SKM-1 treated with dmso at 0.1 percent for 144 hours (cell line): ENCODE measurements around the gene LRRC4.

ENCODE experiments used
- DNase-seq: peaks from one replicate; lab custom pipeline; 2025; ENCODE audit not compliant: unreplicated experiment; lab: John Stamatoyannopoulos, UW

The LRRC4 gene

DNA sequence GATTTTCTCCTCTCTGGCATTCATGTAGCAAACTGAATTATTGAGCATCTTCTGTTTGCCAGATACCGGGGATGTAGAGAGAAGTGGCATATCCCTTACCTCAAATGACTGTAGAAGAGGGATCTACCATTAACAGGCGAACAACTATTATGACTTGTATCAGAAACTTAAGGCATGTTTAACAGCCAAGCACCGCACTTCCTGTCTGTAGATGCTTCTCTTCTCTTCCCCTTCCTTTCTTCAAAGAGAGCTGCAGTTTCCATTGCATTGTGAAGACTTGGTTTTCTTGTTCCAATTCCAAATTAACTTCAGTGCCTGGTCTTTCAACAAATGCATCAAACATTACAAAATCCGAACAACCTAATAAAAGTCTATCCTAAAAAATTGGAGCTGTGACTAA, 49.3 kb downstream of the LRRC4 start:
- no peak for DNase-seq

DNA sequence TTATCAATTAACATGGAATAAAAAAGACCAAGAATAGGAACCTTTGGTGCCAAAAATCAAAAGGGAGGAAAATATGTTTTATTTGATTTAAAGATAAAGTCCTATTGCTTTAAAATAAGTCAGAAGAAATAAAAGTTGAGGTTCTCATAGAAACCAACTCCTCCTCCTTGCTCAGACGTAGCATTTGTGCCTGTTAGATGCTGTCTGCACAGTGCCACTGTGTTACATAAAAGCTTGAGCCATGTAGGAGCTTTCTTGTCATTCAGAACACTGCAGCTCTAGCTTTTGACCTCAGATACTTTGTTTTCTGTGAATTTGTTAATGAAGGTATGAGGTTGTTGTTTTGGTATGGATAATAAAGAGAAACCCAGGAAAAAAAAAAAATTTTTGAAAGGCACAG, 50.3 kb downstream of the LRRC4 start:
- DNase-seq: no peak

DNA sequence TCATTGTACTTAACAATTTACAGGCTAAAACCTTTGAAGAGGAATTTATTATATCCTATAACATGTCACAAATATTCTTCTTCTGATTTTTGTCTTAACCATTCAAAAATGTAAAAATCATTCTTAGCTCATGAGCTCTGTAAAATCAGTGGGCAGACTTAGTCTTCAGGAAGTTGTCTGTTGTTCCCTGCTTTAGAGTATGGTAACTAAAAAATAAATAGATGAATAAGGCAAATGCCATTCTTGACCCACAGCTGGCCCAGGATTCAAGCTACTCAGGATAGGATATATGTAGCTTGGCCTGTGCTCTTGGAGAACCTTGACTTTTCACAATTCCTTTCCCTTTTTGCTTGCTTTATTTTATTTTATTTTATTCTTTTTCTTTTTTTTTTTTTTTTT, 51.5 kb downstream of the LRRC4 start:
- no peak for DNase-seq

DNA sequence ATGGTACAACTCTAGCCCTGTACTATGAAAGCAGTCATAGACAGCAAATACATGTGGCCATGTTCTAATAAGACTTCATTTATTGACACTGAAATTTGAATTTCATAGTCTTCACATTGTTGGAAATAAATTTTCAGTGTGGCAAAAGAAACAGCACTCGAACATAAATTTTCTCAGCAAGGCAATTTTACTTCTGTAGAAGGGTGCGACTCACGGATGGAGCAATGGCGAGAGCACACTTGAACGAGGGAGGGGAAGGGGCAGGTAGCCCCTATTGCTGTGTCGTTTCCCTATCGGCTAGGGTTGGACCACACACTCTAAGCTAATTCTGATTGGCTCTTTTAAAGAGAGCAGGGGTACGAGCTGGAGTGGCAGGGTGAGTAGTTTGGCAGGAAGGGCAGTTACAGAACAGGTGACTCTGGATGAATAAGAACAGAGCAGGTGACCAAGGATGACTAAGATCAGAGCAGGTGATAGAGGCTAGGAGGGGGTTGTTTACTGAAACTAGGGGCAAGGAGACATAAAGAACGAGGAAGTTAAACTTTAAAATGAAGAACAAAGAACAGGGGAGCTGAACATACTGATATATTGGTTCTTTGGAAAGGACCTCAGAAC, 52.0 kb downstream of the LRRC4 start:
- DNase-seq: no peak

DNA sequence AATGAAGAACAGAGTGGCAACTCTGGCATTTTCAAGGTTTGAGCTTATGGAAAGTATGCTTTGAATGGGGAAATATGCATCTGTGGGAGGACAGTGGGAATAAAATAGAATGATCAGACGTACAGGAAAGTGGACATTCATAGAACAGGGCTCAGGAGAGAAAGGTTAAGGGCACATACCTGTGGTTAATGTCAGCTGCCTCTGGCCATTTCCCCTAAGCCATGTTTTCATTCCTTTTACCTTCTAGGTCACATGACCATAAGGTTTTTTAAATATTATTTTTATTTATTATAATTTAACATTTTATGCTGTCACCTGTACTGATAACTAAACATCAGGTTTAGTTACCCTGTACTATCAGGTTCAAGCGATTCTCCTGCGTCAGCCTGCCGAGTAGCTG, 52.8 kb downstream of the LRRC4 start:
- DNase-seq: no peak
